Measurements from ENCODE around the gene LCOR. TPM values are rescaled to one million over a fixed set of nuclear protein-coding genes. Genes with fewer than 3 reads are reported as not detected.
"Not testable (repeated sequence)": the region's sequence is repeated elsewhere in the genome, so short reads cannot be mapped to it uniquely, and the experiment has no call there.

Gene LCOR
- total RNA-seq, 1 donor from 2014 or later: 16.9 TPM

GRCh38 chr10:96913906-96914305, 81.8 kb downstream of the LCOR start:
- intact Hi-C loops (cut with DNase I): loop anchor here (5.0 kb wide), 1 partner anchor 113 kb away; no protein-coding TSS in a partner anchor
- ATAC-seq (ENCODE audit: poor library complexity): no peak
- DNase-seq: no peak

DNA sequence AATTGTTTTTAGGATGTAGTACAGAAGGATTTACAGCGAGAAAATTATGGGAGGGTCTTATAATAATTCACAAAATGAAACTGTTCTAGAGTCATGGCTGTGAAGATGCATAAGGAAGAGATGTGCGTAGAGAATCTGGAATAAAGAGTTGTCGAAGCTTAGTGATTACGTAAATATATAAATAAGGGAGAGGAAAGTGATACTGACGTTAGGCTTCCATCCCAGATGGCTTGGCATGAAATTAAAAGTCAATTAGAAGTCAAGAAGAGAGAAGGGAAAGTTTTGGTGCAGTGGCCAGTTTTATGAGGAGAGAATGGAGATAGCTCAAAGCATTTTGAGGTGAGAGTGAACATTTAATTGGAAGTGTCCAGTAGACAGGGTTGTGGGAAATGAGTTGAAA, 85.5 kb downstream of the LCOR start:
- ATAC-seq (ENCODE audit: poor library complexity): peak; percentile 55
- no peak for DNase-seq
- intact Hi-C loops (cut with DNase I): no loop called here

DNA sequence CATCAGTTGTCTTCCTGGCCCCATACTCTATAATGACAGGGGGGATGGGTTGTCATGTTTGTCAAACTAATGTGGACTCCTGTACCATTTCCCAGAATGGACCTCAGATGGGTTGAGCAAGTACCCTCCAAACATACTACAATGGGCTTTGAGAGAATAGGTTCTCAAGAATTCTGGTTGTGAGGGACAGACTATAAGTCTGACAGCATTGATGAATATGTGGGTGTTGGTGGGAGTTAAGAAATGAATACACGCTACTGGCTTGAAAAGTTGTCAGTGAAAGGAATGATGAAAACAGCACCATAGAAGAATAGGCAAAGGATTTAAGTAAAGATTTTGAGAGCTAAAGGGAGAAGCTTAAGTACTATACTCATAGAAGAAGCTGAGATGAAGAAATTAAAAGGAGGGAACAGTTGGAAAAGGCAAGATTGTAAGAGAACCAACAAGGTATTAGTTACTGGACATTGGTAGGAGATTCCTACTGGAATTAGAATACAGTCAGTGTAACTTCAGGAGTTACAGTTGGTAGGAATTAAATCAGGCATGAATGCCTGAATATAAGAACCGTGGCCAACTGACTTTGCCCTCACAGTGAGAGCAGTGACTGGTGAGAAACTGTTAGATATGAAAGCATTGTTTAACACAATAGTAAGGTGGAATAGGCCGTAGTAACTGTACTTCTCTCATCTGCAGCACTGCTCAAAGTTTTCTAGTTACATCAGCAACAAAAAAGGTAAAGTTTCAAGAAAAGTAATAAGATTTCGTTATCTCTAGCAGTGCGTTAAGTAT, 86.3 kb downstream of the LCOR start:
- intact Hi-C loops (cut with DNase I): no loop called here
- no peak for DNase-seq

DNA sequence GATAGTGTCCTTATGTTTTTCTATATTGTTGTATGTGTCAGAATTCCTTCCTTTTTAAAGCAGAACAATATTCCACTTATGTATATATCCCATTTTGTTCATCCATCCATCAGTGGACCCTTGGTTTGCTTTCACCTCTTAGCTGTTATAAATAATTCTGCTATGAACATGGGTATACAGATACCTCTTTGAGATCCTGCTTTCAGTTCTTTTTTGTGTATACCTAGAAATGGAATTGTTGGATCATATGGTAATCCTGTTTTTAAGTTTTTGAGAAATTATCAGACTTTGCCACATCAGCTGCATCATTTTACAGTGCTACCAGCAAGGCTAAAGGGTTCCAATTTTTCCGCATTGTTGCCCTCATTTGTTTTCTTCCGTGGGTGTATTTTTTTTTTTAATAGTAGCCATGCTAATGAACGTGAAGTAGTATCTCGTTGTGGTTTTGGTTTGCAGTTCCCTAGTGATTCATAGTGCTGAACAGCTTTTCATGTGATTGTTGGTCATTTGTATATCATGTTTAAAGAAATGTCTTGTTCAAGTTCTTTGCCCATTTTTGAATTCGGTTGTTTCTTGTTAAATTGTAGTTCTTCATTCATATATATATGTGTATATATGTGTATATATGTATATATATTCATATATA, 87.8 kb downstream of the LCOR start:
- DNase-seq (no peak), ATAC-seq (ENCODE audit: poor library complexity) (no peak)
- intact Hi-C loops (cut with DNase I): no loop called here

More for the DNA sequence above, 86.3 kb downstream of the LCOR start:
- peak; percentile 63 for ATAC-seq (ENCODE audit: poor library complexity)

GRCh38 chr10:96921655-96922054, 89.6 kb downstream of the LCOR start:
- ATAC-seq (ENCODE audit: poor library complexity): peak; percentile 29
- intact Hi-C loops (cut with DNase I): no loop called here
- no peak for DNase-seq

DNA sequence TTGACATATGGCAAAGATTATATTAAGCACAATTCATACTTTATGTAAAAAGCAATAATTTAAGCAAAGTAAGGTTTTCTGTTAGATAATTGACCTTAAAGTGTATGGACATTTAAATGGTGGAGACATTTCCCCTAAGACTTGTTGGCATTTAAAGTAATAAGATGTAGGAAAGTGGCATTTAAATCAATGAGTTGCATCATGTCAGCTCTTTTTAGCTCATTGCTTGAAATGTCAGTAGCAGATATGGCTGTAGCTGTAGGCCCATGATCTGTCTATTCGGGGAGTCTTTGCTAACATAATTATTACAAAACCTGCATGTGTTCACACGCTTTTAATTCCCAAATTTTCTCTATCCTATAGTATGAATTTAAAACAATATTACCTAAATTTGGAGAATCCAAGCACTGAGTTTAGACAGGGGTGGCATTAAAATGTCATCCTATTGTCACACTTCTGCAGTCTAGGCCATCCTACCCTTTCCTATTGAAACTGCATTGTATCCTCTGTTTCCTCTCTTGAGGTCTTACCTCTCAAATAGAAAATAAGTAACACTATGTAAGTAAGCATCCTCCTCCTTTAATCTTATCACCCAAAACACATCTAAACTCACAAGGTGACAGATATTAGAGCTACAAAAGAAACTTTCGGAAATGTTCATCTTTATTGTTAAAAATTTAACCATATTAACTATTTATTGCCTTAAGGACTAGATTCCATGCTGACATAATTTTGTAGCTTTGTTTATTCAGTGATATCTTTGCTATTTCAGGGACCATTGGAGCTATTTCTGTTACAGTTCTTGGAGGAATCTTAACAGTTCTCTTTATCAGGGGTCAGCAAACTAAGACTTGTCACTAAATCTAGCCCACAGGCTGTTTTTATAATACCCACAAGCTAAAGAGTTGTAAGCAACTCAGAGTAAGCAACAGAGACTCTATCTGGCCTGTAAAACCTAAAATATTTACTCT, 91.2 kb downstream of the LCOR start:
- intact Hi-C loops (cut with DNase I): no loop called here
- ATAC-seq (ENCODE audit: poor library complexity): no peak
- no peak for DNase-seq

- ATAC-seq (ENCODE audit: poor library complexity): no peak
- intact Hi-C loops (cut with DNase I): no loop called here
- no peak for DNase-seq
Measured at GRCh38 chr10:96924861-96925260, 92.8 kb downstream of the LCOR start.

DNA sequence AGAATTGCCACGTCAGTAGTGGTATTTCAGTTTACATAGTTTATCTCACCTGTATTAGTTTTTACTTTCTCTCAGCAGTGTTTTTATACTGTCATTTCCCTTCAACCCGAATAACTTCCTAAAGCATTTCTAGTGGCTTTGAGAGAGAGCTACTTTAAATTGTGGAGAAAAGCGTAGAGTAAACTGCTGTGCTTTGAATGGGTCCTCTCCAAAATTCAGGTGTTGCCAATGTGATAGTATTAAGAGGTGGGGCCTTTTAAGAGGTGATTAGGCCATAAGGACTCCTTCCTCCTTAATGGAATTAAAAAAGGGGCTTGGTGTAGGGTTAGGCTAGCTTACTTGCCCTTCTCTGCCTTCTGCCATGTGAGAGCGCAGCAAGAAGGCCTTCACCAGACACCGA, 98.4 kb downstream of the LCOR start:
- ATAC-seq (ENCODE audit: poor library complexity) (no peak), DNase-seq (no peak)
- intact Hi-C loops (cut with DNase I): no loop called here

- DNase-seq: no peak
- ATAC-seq (ENCODE audit: poor library complexity): no peak
- intact Hi-C loops (cut with DNase I): no loop called here
Measured at GRCh38 chr10:96935148-96935547, 103.0 kb downstream of the LCOR start.

DNA sequence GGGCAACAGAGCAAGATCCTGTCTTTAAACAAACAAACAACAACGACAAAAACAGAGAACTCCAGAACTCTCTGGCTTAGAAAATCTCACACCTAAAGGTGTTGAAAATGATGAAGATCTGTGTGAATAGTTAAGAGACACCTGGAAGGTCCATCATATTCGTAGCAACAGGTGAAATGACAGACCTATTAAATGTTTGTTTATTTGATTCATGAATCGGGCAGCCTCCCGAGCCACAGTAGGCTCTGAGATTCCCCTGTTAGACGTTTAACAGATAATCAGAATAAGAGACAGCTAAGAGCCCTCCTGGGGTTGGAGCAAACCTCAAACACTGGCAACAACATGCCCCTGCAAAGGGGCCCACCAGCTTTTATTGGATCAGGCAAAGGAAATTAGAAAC, 103.7 kb downstream of the LCOR start:
- DNase-seq (no peak), ATAC-seq (ENCODE audit: poor library complexity) (no peak)
- intact Hi-C loops (cut with DNase I): no loop called here

DNA sequence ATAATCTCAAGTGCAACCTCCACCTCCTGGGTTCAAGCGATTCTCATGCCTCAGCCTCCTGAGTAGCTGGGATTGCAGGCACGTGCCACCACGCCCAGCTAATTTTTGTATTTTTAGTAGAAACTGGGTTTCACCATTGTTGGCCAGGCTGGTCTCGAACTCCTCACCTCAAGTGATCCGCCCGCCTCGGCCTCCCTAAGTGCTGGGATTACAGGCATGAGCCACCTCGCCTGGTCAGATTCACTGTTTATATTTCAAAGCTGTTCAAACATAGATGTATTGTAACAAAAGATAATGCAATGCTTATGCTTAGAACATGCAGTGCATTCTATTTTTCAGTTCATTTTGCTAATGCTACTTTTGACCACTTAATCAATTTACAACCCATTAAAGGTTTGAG, 111.1 kb downstream of the LCOR start:
- ATAC-seq (ENCODE audit: poor library complexity); intact Hi-C loops (cut with DNase I); DNase-seq: not testable (repeated sequence)

- ATAC-seq (ENCODE audit: poor library complexity): peak; percentile 75
- intact Hi-C loops (cut with DNase I): no loop called here
- DNase-seq: no peak
Measured at GRCh38 chr10:96947036-96947435, 114.9 kb downstream of the LCOR start.

DNA sequence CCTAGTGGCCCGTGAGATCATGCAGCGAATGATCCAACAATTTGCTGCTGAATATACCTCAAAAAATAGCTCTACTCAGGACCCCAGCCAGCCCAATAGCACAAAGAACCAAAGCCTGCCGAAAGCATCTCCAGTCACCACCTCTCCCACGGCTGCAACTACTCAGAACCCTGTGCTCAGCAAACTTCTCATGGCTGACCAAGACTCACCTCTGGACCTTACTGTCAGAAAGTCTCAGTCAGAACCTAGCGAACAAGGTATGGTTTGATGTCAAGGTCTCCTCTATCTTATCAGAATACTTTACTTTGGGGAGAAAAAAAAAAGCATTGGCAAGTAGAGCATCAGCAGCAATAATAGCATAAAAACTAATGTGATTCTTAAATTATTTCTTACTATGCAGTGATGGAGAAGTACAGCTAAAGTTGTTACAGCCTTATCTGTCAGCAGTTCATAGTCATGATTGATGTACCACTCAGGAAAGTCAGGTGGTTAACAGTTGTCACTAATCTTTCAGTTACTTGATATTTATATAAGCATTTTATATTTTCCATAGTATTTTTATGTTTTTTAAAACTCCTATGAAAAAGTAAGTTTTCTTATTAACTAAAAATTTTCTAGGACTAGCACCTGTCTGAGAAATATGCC, 117.1 kb downstream of the LCOR start:
- ATAC-seq (ENCODE audit: poor library complexity) (no peak), DNase-seq (no peak)
- intact Hi-C loops (cut with DNase I): no loop called here

DNA sequence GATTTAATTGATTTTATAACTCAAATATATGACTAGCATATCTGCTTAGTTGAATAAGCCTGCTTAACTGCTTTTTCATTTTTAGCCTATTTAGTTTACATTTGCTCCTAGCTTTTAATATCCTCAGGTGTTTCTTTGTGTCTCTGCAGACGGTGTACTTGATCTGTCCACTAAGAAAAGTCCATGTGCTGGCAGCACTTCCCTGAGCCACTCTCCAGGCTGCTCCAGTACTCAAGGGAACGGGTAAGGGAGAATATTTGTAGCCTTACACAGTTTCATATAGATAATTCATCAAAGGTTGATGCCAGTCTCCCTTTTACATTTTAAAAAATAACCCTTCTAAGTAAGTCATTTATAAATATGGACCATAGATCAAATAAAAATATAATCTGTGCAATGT, 119.9 kb downstream of the LCOR start:
- ATAC-seq (ENCODE audit: poor library complexity) (peak; percentile 38), DNase-seq (no peak)
- intact Hi-C loops (cut with DNase I): no loop called here

DNA sequence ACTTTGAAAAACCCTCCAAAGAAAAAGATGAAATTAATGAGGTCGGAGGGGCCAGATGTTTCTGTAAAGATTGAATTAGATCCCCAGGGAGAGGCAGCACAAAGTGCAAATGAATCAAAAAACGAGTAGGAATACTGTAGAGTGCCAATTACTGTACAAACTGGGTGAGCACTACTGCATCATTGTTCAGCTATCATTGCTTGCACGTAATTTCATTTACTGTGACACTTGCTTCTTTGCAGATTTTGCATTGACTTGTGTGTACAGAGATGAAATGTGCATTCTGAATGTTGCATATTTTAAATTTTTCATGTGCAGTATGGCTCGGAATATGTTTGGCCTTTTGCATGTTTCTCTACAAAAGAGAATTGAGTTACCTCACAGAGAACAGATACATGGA, 123.7 kb downstream of the LCOR start:
- intact Hi-C loops (cut with DNase I): no loop called here
- ATAC-seq (ENCODE audit: poor library complexity): no peak

GRCh38 chr10:96958071-96958470, 126.0 kb downstream of the LCOR start:
- DNase-seq (no peak), ATAC-seq (ENCODE audit: poor library complexity) (no peak)
- intact Hi-C loops (cut with DNase I): no loop called here

More for the DNA sequence above, 123.7 kb downstream of the LCOR start:
- no peak for DNase-seq

GRCh38 chr10:96959733-96960132, 127.6 kb downstream of the LCOR start:
- no peak for DNase-seq
- no peak for ATAC-seq (ENCODE audit: poor library complexity)
- intact Hi-C loops (cut with DNase I): no loop called here

- no peak for DNase-seq
- intact Hi-C loops (cut with DNase I): no loop called here
- ATAC-seq (ENCODE audit: poor library complexity): no peak
Measured at GRCh38 chr10:96960872-96961271, 128.8 kb downstream of the LCOR start.

DNA sequence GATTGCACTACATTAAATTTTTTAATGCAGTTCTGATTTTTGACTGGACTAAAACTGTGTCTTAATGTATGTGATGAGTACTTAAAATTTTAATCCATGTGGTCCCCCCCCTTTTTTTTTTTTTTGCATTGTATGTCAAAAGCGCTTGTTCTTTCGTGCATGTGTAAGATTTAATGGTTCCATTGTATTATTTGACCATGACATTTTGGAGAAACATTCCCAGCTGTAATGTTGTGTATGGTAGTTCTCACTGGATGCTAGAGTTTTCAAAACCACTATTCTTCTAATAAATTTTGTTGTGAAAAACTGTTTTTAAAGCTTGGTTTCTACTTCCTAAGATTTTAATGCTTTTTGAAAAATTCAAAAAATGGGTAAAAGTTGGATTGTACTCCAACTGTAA, 132.0 kb downstream of the LCOR start:
- ATAC-seq (ENCODE audit: poor library complexity): no peak
- intact Hi-C loops (cut with DNase I): no loop called here
- no peak for DNase-seq

Measured in Right ventricle myocardium superior (tissue), 1 donor.